GM10266 (cell line): ENCODE data around the gene ASF1B.
A peak's percentile ranks its signal among the peaks of the same experiment; 100 is the strongest.

Experiments
- DNase-seq: peaks from one replicate; pipeline ENCODE4 v3.0.0; 2012; ENCODE audit errors: extremely low spot score
- CTCF ChIP-seq: IDR thresholded peaks from 2 replicates; pipeline ENCODE4 v1.5.1; 2012; ENCODE audit warnings: mild to moderate bottlenecking, low read depth; ENCODE audit not compliant: control insufficient read depth, insufficient read depth; ENCODE audit errors: missing control alignments

ASF1B gene

GRCh38 chr19:14097532-14098151 is 38.7 kb downstream of the ASF1B start:
- no peak for DNase-seq
- TF ChIP-seq CTCF = peak; percentile 21

GRCh38 chr19:14096272-14096992 is 40.0 kb downstream of the ASF1B start:
- TF ChIP-seq CTCF = peak; percentile 14
- DNase-seq = no peak

GRCh38 chr19:14094854-14095253 is 41.5 kb downstream of the ASF1B start:
- no peak for DNase-seq
- TF ChIP-seq CTCF = no peak

GRCh38 chr19:14093117-14093823 is 43.1 kb downstream of the ASF1B start:
- DNase-seq = no peak
- no peak for TF ChIP-seq CTCF

- no peak for TF ChIP-seq CTCF
- DNase-seq = peak; percentile 83
Measured at GRCh38 chr19:14091813-14092462, 44.5 kb downstream of the ASF1B start.

GRCh38 chr19:14091081-14091812 is 45.1 kb downstream of the ASF1B start:
- peak; percentile 33 for TF ChIP-seq CTCF

More at GRCh38 chr19:14091081-14091812, 45.1 kb downstream of the ASF1B start:
- peak; percentile 97 for DNase-seq
